T-helper 1 cell treated with Interleukin-12 subunit alpha and Interleukin-12 subunit beta and Interleukin-4 antibody, amounts not matched to agents 30 μg/mL and 1 μg/mL, for 36 hours (primary cell): ENCODE results near the gene AUTS2.

ENCODE experiments used
- H3K27ac Mint-ChIP-seq: one replicate; pipeline ENCODE4 v1.8.0; 2021; ENCODE audit warnings: mild to moderate bottlenecking, mixed read lengths
- H3K27me3 Mint-ChIP-seq: one replicate; pipeline ENCODE4 v1.8.0; 2021; ENCODE audit warnings: low read depth, mixed read lengths
- H3K36me3 Mint-ChIP-seq: one replicate; pipeline ENCODE4 v1.8.0; 2021; ENCODE audit warnings: low read depth, mixed read lengths
- H3K4me1 Mint-ChIP-seq: one replicate; pipeline ENCODE4 v1.8.0; 2021; ENCODE audit warnings: low read depth, mixed read lengths
- H3K4me3 Mint-ChIP-seq: one replicate; pipeline ENCODE4 v1.8.0; 2021; ENCODE audit warnings: mild to moderate bottlenecking, moderate library complexity, mixed read lengths
- H3K9me3 Mint-ChIP-seq: one replicate; pipeline ENCODE4 v1.8.0; 2021; ENCODE audit warnings: mixed read lengths

AUTS2 gene

GRCh38 chr7:70566671-70567070, 968.4 kb downstream of the AUTS2 start:
- Mint-ChIP-seq H3K36me3 (no peaks in the 10 kb centered on the region), H3K4me3 (no peak overlapping the region), H3K4me1 (no peaks in the 10 kb centered on the region), H3K27ac (no peak overlapping the region), H3K27me3 (no peaks in the 10 kb centered on the region), H3K9me3 (no peaks in the 10 kb centered on the region)

GRCh38 chr7:70568674-70569334, 970.5 kb downstream of the AUTS2 start:
- Mint-ChIP-seq H3K9me3 (no peaks in the 10 kb centered on the region), H3K27me3 (no peaks in the 10 kb centered on the region), H3K36me3 (no peaks in the 10 kb centered on the region), H3K4me1 (no peaks in the 10 kb centered on the region), H3K4me3 (no peak overlapping the region), H3K27ac (no peak overlapping the region)

GRCh38 chr7:70569335-70569819, 971.1 kb downstream of the AUTS2 start:
- no peaks in the 10 kb centered on the region for H3K27me3 Mint-ChIP-seq
- no peaks in the 10 kb centered on the region for H3K4me1 Mint-ChIP-seq
- H3K9me3 Mint-ChIP-seq: no peaks in the 10 kb centered on the region
- H3K4me3 Mint-ChIP-seq: no peak overlapping the region
- H3K36me3 Mint-ChIP-seq: no peaks in the 10 kb centered on the region
- no peak overlapping the region for H3K27ac Mint-ChIP-seq

GRCh38 chr7:70570029-70570428, 971.8 kb downstream of the AUTS2 start:
- no peak overlapping the region for H3K27ac Mint-ChIP-seq
- no peaks in the 10 kb centered on the region for H3K36me3 Mint-ChIP-seq
- H3K9me3 Mint-ChIP-seq: no peaks in the 10 kb centered on the region
- H3K27me3 Mint-ChIP-seq: no peaks in the 10 kb centered on the region
- H3K4me3 Mint-ChIP-seq: no peak overlapping the region
- H3K4me1 Mint-ChIP-seq: no peaks in the 10 kb centered on the region

GRCh38 chr7:70570961-70571360, 972.7 kb downstream of the AUTS2 start:
- H3K4me3 Mint-ChIP-seq: no peak overlapping the region
- no peaks in the 10 kb centered on the region for H3K36me3 Mint-ChIP-seq
- H3K27ac Mint-ChIP-seq: no peak overlapping the region
- no peaks in the 10 kb centered on the region for H3K4me1 Mint-ChIP-seq
- H3K9me3 Mint-ChIP-seq: no peaks in the 10 kb centered on the region
- no peaks in the 10 kb centered on the region for H3K27me3 Mint-ChIP-seq

GRCh38 chr7:70571403-70571934, 973.2 kb downstream of the AUTS2 start:
- Mint-ChIP-seq H3K27ac (no peak overlapping the region), H3K4me3 (no peak overlapping the region), H3K4me1 (no peaks in the 10 kb centered on the region), H3K9me3 (no peaks in the 10 kb centered on the region), H3K36me3 (no peaks in the 10 kb centered on the region), H3K27me3 (no peaks in the 10 kb centered on the region)

GRCh38 chr7:70571961-70572360, 973.7 kb downstream of the AUTS2 start:
- Mint-ChIP-seq H3K4me1 (no peaks in the 10 kb centered on the region), H3K4me3 (no peak overlapping the region)

GRCh38 chr7:70572571-70572970, 974.3 kb downstream of the AUTS2 start:
- Mint-ChIP-seq H3K27ac (no peak overlapping the region), H3K27me3 (no peaks in the 10 kb centered on the region), H3K36me3 (no peaks in the 10 kb centered on the region)

More at GRCh38 chr7:70571961-70572360, 973.7 kb downstream of the AUTS2 start:
- Mint-ChIP-seq H3K36me3 (no peaks in the 10 kb centered on the region), H3K9me3 (no peaks in the 10 kb centered on the region), H3K27ac (no peak overlapping the region), H3K27me3 (no peaks in the 10 kb centered on the region)

GRCh38 chr7:70573071-70573661, 974.9 kb downstream of the AUTS2 start:
- Mint-ChIP-seq H3K9me3 (no peaks in the 10 kb centered on the region), H3K36me3 (no peaks in the 10 kb centered on the region), H3K4me1 (no peaks in the 10 kb centered on the region), H3K27me3 (no peaks in the 10 kb centered on the region), H3K4me3 (no peak overlapping the region), H3K27ac (no peak overlapping the region)

More at GRCh38 chr7:70572571-70572970, 974.3 kb downstream of the AUTS2 start:
- Mint-ChIP-seq H3K4me3 (no peak overlapping the region), H3K9me3 (no peaks in the 10 kb centered on the region), H3K4me1 (no peaks in the 10 kb centered on the region)

GRCh38 chr7:70573696-70574095, 975.4 kb downstream of the AUTS2 start:
- no peaks in the 10 kb centered on the region for H3K36me3 Mint-ChIP-seq

GRCh38 chr7:70574314-70574834, 976.1 kb downstream of the AUTS2 start:
- no peaks in the 10 kb centered on the region for H3K9me3 Mint-ChIP-seq
- H3K27me3 Mint-ChIP-seq: no peaks in the 10 kb centered on the region
- H3K4me1 Mint-ChIP-seq: no peaks in the 10 kb centered on the region
- no peak overlapping the region for H3K4me3 Mint-ChIP-seq
- no peaks in the 10 kb centered on the region for H3K36me3 Mint-ChIP-seq
- H3K27ac Mint-ChIP-seq: no peak overlapping the region

More at GRCh38 chr7:70573696-70574095, 975.4 kb downstream of the AUTS2 start:
- H3K9me3 Mint-ChIP-seq: no peaks in the 10 kb centered on the region
- H3K27me3 Mint-ChIP-seq: no peaks in the 10 kb centered on the region
- no peak overlapping the region for H3K27ac Mint-ChIP-seq
- H3K4me3 Mint-ChIP-seq: no peak overlapping the region
- no peaks in the 10 kb centered on the region for H3K4me1 Mint-ChIP-seq

GRCh38 chr7:70574970-70575799, 976.9 kb downstream of the AUTS2 start:
- Mint-ChIP-seq H3K4me1 (no peaks in the 10 kb centered on the region), H3K27me3 (no peaks in the 10 kb centered on the region), H3K36me3 (no peaks in the 10 kb centered on the region), H3K9me3 (no peaks in the 10 kb centered on the region), H3K4me3 (no peak overlapping the region), H3K27ac (no peak overlapping the region)

GRCh38 chr7:70577078-70577477, 978.8 kb downstream of the AUTS2 start:
- no peaks in the 10 kb centered on the region for H3K4me1 Mint-ChIP-seq
- H3K27ac Mint-ChIP-seq: no peak overlapping the region
- H3K36me3 Mint-ChIP-seq: no peaks in the 10 kb centered on the region
- H3K27me3 Mint-ChIP-seq: no peaks in the 10 kb centered on the region
- no peak overlapping the region for H3K4me3 Mint-ChIP-seq
- H3K9me3 Mint-ChIP-seq: no peaks in the 10 kb centered on the region

GRCh38 chr7:70578131-70578530, 979.9 kb downstream of the AUTS2 start:
- no peaks in the 10 kb centered on the region for H3K27me3 Mint-ChIP-seq
- no peaks in the 10 kb centered on the region for H3K9me3 Mint-ChIP-seq
- no peak overlapping the region for H3K4me3 Mint-ChIP-seq
- H3K27ac Mint-ChIP-seq: no peak overlapping the region
- H3K4me1 Mint-ChIP-seq: no peaks in the 10 kb centered on the region
- H3K36me3 Mint-ChIP-seq: no peaks in the 10 kb centered on the region
